ENCODE measurements around the gene TBC1D10A. TPM values are rescaled to one million over a fixed set of nuclear protein-coding genes. Genes with fewer than 3 reads are reported as not detected.

Gene TBC1D10A
- total RNA-seq, 1 donor from 2014 or later = 5.0 TPM

- Mint-ChIP-seq H3K4me1 (ENCODE audit: low read depth, unreplicated experiment) (no peaks in the 10 kb centered on the region), H3K36me3 (ENCODE audit: unreplicated experiment) (no peaks in the 10 kb centered on the region), H3K27ac (ENCODE audit: unreplicated experiment) (no peak overlapping the region), H3K9me3 (ENCODE audit: unreplicated experiment) (peaks cover under 1% of the 10 kb centered on the region), H3K27me3 (ENCODE audit: unreplicated experiment) (peaks cover 10% of the 10 kb centered on the region), H3K4me3 (ENCODE audit: unreplicated experiment) (no peak overlapping the region)
- no peak for TF ChIP-seq CTCF (IDR thresholded peaks at IDR 0.05; ENCODE audit: partially characterized antibody, unreplicated experiment)
- DNase-seq = no peak
Observed at GRCh38 chr22:30268331-30268730, 58.4 kb downstream of the TBC1D10A start.

GRCh38 chr22:30267382-30268302 lies 59.1 kb downstream of the TBC1D10A start:
- H3K27me3 Mint-ChIP-seq (ENCODE audit: unreplicated experiment) = peaks cover 5% of the 10 kb centered on the region
- no peak for TF ChIP-seq CTCF (IDR thresholded peaks at IDR 0.05; ENCODE audit: partially characterized antibody, unreplicated experiment)
- no peak overlapping the region for H3K27ac Mint-ChIP-seq (ENCODE audit: unreplicated experiment)

GRCh38 chr22:30266445-30267381 lies 60.0 kb downstream of the TBC1D10A start, which contains the start of gene OSM:
TSS of gene OSM (minus strand) at chr22:30266851. CDS start at chr22:30266799, 52 bp downstream.
- no peak for TF ChIP-seq CTCF (IDR thresholded peaks at IDR 0.05; ENCODE audit: partially characterized antibody, unreplicated experiment)
- no peaks in the 10 kb centered on the region for H3K36me3 Mint-ChIP-seq (ENCODE audit: unreplicated experiment)
- peaks cover 2% of the 10 kb centered on the region for H3K4me1 Mint-ChIP-seq (ENCODE audit: low read depth, unreplicated experiment)
- no peak within 1 kb of the TSS for H3K27ac Mint-ChIP-seq (ENCODE audit: unreplicated experiment)
- H3K4me3 Mint-ChIP-seq (ENCODE audit: unreplicated experiment) = no peak within 1 kb of the TSS
- peaks cover 2% of the 10 kb centered on the region for H3K9me3 Mint-ChIP-seq (ENCODE audit: unreplicated experiment)
- peaks cover 6% of the 10 kb centered on the region for H3K27me3 Mint-ChIP-seq (ENCODE audit: unreplicated experiment)
- DNase-seq = no peak

More at GRCh38 chr22:30267382-30268302, 59.1 kb downstream of the TBC1D10A start:
- peaks cover 2% of the 10 kb centered on the region for H3K9me3 Mint-ChIP-seq (ENCODE audit: unreplicated experiment)
- DNase-seq = no peak
- no peak overlapping the region for H3K4me3 Mint-ChIP-seq (ENCODE audit: unreplicated experiment)
- no peaks in the 10 kb centered on the region for H3K36me3 Mint-ChIP-seq (ENCODE audit: unreplicated experiment)
- no peaks in the 10 kb centered on the region for H3K4me1 Mint-ChIP-seq (ENCODE audit: low read depth, unreplicated experiment)

GRCh38 chr22:30265823-30266444 lies 60.8 kb downstream of the TBC1D10A start:
- no peak for DNase-seq
- no peak overlapping the region for H3K27ac Mint-ChIP-seq (ENCODE audit: unreplicated experiment)
- H3K27me3 Mint-ChIP-seq (ENCODE audit: unreplicated experiment) = peaks cover 6% of the 10 kb centered on the region
- no peaks in the 10 kb centered on the region for H3K36me3 Mint-ChIP-seq (ENCODE audit: unreplicated experiment)
- H3K4me3 Mint-ChIP-seq (ENCODE audit: unreplicated experiment) = no peak overlapping the region
- peaks cover 2% of the 10 kb centered on the region for H3K9me3 Mint-ChIP-seq (ENCODE audit: unreplicated experiment)
- peaks cover 4% of the 10 kb centered on the region for H3K4me1 Mint-ChIP-seq (ENCODE audit: low read depth, unreplicated experiment)
- no peak for TF ChIP-seq CTCF (IDR thresholded peaks at IDR 0.05; ENCODE audit: partially characterized antibody, unreplicated experiment)
